HEK293 (cell line): ENCODE results near the gene CXCL11.

ENCODE experiments used
- CTCF ChIA-PET: fragments of 350-600 bp; formaldehyde crosslinking; extraction: SDS; loops from one replicate; lab custom pipeline; 2021; ENCODE audit warnings: antibody characterized with exemption; lab: Yijun Ruan, JAX
- POLR2A ChIA-PET: fragments of 300-600 bp; formaldehyde crosslinking; extraction: SDS; loops from one replicate; lab custom pipeline; 2020; ENCODE audit warnings: antibody characterized with exemption, inconsistent platforms; lab: Yijun Ruan, JAX
- H3K27ac ChIP-seq: fragments of 200-500 bp; sonication (Bioruptor generic); 2 replicates; pipeline ENCODE4 v1.5.1; 2014; ENCODE audit warnings: low read depth, low read length, control low read depth, inconsistent platforms; ENCODE audit errors: extremely low read depth
- H3K36me3 ChIP-seq, 2 experiments: fragments of 200-500 bp in 1 of 2; sonication (Bioruptor generic) in 1 of 2; 1 replicate in 1 of 2; 2 replicates in 1 of 2; pipeline ENCODE4 v1.5.1; 2014 to 2017; ENCODE audit warnings: inconsistent platforms in 2 of 2, low read length in 2 of 2; ENCODE audit not compliant: control insufficient read depth in 2 of 2, insufficient read depth in 1 of 2
- H3K4me1 ChIP-seq: fragments of 200-500 bp; sonication (Bioruptor generic); 2 replicates; pipeline ENCODE4 v1.5.1; 2014; ENCODE audit warnings: mild to moderate bottlenecking, low read length, inconsistent platforms; ENCODE audit not compliant: control insufficient read depth, insufficient read depth
- H3K4me3 ChIP-seq: 2 replicates; pipeline ENCODE4 v1.5.1; 2011; ENCODE audit warnings: low read depth, mild to moderate bottlenecking, control low read depth, low read length, moderate library complexity
- H3K9me3 ChIP-seq: fragments of 200-500 bp; sonication (Bioruptor generic); 2 replicates; pipeline ENCODE4 v1.5.1; 2014; ENCODE audit warnings: low read depth, low read length, inconsistent platforms; ENCODE audit not compliant: control insufficient read depth, insufficient read depth
- EGR2 ChIP-seq: fragments of 450-650 bp; formaldehyde crosslinking; IDR thresholded peaks from 2 replicates; pipeline ENCODE4 v1.5.1; 2016; ENCODE audit warnings: low read depth, missing biosample characterization, missing genetic modification characterization
- ELK4 ChIP-seq: IDR thresholded peaks from 2 replicates; pipeline ENCODE4 v1.6.1; 2011; ENCODE audit warnings: mild to moderate bottlenecking, low read depth, low read length, borderline replicate concordance
- HIC1 ChIP-seq: fragments of 450-650 bp; formaldehyde crosslinking; IDR thresholded peaks from 2 replicates; pipeline ENCODE4 v1.5.1; 2016; ENCODE audit warnings: missing biosample characterization, missing genetic modification characterization
- PATZ1 ChIP-seq: fragments of 450-650 bp; formaldehyde crosslinking; IDR thresholded peaks from 2 replicates; pipeline ENCODE4 v1.5.1; 2016; ENCODE audit warnings: missing biosample characterization, missing genetic modification characterization
- PBX3 ChIP-seq: sonication (generic); formaldehyde crosslinking; IDR thresholded peaks from 2 replicates; pipeline ENCODE4 v1.8.1; 2022; ENCODE audit warnings: mild to moderate bottlenecking, moderate library complexity, missing genetic modification reagents
- TRIM28 ChIP-seq: IDR thresholded peaks from 2 replicates; pipeline ENCODE4 v1.6.1; 2011; ENCODE audit warnings: low read length, control low read depth, borderline replicate concordance
- ZBTB1 ChIP-seq: fragments of 450-650 bp; formaldehyde crosslinking; IDR thresholded peaks from 2 replicates; pipeline ENCODE4 v1.5.1; 2016; ENCODE audit warnings: missing biosample characterization, missing genetic modification characterization
- ZFP41 ChIP-seq: fragments of 450-650 bp; formaldehyde crosslinking; IDR thresholded peaks from 2 replicates; pipeline ENCODE4 v1.5.1; 2016; ENCODE audit warnings: missing biosample characterization, missing genetic modification characterization, borderline replicate concordance
- ZNF10 ChIP-seq: fragments of 450-650 bp; formaldehyde crosslinking; IDR thresholded peaks from 2 replicates; pipeline ENCODE4 v1.5.1; 2017; ENCODE audit warnings: missing biosample characterization, missing genetic modification characterization
- ZNF155 ChIP-seq: fragments of 450-650 bp; formaldehyde crosslinking; IDR thresholded peaks from 2 replicates; pipeline ENCODE4 v1.5.1; 2016; ENCODE audit warnings: missing biosample characterization, missing genetic modification characterization
- ZNF169 ChIP-seq: fragments of 450-650 bp; formaldehyde crosslinking; IDR thresholded peaks from 2 replicates; pipeline ENCODE4 v1.5.1; 2016; ENCODE audit warnings: missing biosample characterization, missing genetic modification characterization
- ZNF211 ChIP-seq: fragments of 450-650 bp; formaldehyde crosslinking; IDR thresholded peaks from 2 replicates; pipeline ENCODE4 v1.5.1; 2016; ENCODE audit warnings: low read depth, missing biosample characterization, missing genetic modification characterization
- ZNF362 ChIP-seq: fragments of 450-650 bp; formaldehyde crosslinking; IDR thresholded peaks from 2 replicates; pipeline ENCODE4 v1.5.1; 2016; ENCODE audit warnings: missing biosample characterization, missing genetic modification characterization
- ZNF433 ChIP-seq: fragments of 450-650 bp; formaldehyde crosslinking; IDR thresholded peaks from 2 replicates; pipeline ENCODE4 v1.5.1; 2016; ENCODE audit warnings: missing biosample characterization, missing genetic modification characterization, low read depth
- ZNF501 ChIP-seq: fragments of 450-650 bp; formaldehyde crosslinking; IDR thresholded peaks from 2 replicates; pipeline ENCODE4 v1.5.1; 2016; ENCODE audit warnings: missing biosample characterization, missing genetic modification characterization
- ZNF555 ChIP-seq: fragments of 450-650 bp; formaldehyde crosslinking; conservative IDR thresholded peaks from 2 replicates; pipeline ENCODE4 v1.5.1; 2017; ENCODE audit warnings: missing biosample characterization, mild to moderate bottlenecking, missing genetic modification characterization, inconsistent platforms
- ZNF600 ChIP-seq: fragments of 450-650 bp; formaldehyde crosslinking; IDR thresholded peaks from 2 replicates; pipeline ENCODE4 v1.5.1; 2016; ENCODE audit warnings: missing biosample characterization, missing genetic modification characterization
- ZNF621 ChIP-seq: fragments of 450-650 bp; formaldehyde crosslinking; IDR thresholded peaks from 2 replicates; pipeline ENCODE4 v1.5.1; 2017; ENCODE audit warnings: missing biosample characterization, missing genetic modification characterization
- ZNF626 ChIP-seq: fragments of 450-650 bp; sonication (Bioruptor Pico); formaldehyde crosslinking; IDR thresholded peaks from 2 replicates; pipeline ENCODE4 v1.5.1; 2018; ENCODE audit warnings: missing biosample characterization, missing genetic modification characterization, inconsistent platforms
- ZNF785 ChIP-seq: fragments of 450-650 bp; formaldehyde crosslinking; IDR thresholded peaks from 2 replicates; pipeline ENCODE4 v1.5.1; 2016; ENCODE audit warnings: missing biosample characterization, missing genetic modification characterization
- ZNF830 ChIP-seq: fragments of 450-650 bp; IDR thresholded peaks from 2 replicates; pipeline ENCODE4 v1.5.0; 2018; ENCODE audit warnings: missing biosample characterization, missing genetic modification characterization, low read depth, mild to moderate bottlenecking, moderate library complexity

The CXCL11 gene

GRCh38 chr4:76066546-76066945 is 30.7 kb upstream of the CXCL11 start:
- H3K9me3 ChIP-seq = no peaks in the 10 kb centered on the region
- no peaks in the 10 kb centered on the region for H3K4me1 ChIP-seq
- no peak for TF ChIP-seq HIC1 (tag by site-specific recombination)
- no peak for TF ChIP-seq ZNF10 (tag by site-specific recombination)
- TF ChIP-seq ZNF555 (tag by site-specific recombination) = no peak
- TF ChIP-seq EGR2 (tag by site-specific recombination) = no peak
- no peak for TF ChIP-seq ZNF155 (tag by site-specific recombination)
- no peak for TF ChIP-seq PATZ1 (tag by site-specific recombination)
- TF ChIP-seq ZNF785 (tag by site-specific recombination) = no peak
- TF ChIP-seq ZNF169 (tag by site-specific recombination) = no peak
- no peak for TF ChIP-seq ZNF501 (tag by site-specific recombination)
- no peak for TF ChIP-seq ZBTB1 (tag by site-specific recombination)
- TF ChIP-seq ZNF362 (tag by site-specific recombination) = no peak
- no peak for TF ChIP-seq ZNF211 (tag by site-specific recombination)
- TF ChIP-seq ZNF621 = no peak
- no peak for TF ChIP-seq ZNF600 (tag by site-specific recombination)
- ChIA-PET CTCF (interaction anchor here (0.7 to 1.9 kb wide), 3 partner anchors 66 to 691 kb away, joined by 3 to 10 read pairs (median 4); no protein-coding TSS in a partner anchor), POLR2A (no interaction called here)
- no peak overlapping the region for H3K4me3 ChIP-seq
- no peak overlapping the region for H3K27ac ChIP-seq
- H3K36me3 ChIP-seq = no peaks in the 10 kb centered on the region

- Histone ChIP-seq H3K9me3 (no peaks in the 10 kb centered on the region), H3K4me1 (no peaks in the 10 kb centered on the region), H3K27ac (no peak overlapping the region), H3K36me3 (no peaks in the 10 kb centered on the region), H3K4me3 (no peak overlapping the region)
- POLR2A ChIA-PET = no interaction called here
- no peak for TF ChIP-seq ZFP41 (tag by site-specific recombination)
- TF ChIP-seq ELK4 = no peak
- no peak for TF ChIP-seq ZNF433
- no peak for TF ChIP-seq ZNF626 (tag by site-specific recombination)
- TF ChIP-seq ZNF10 (tag by site-specific recombination) = no peak
- no peak for TF ChIP-seq ZNF830 (tag by site-specific recombination)
- TF ChIP-seq TRIM28 = no peak
- TF ChIP-seq PBX3 = no peak
- CTCF ChIA-PET = interaction anchor here (1.3 to 1.6 kb wide), 2 partner anchors 25 to 66 kb away, joined by 3 to 9 read pairs; no protein-coding TSS in a partner anchor
Observed at GRCh38 chr4:76061982-76062381, 26.1 kb upstream of the CXCL11 start.
